WTC11 (cell line): ENCODE measurements around the gene FAM114A2. TPM values are rescaled to one million over a fixed set of nuclear protein-coding genes. Genes with fewer than 3 reads are reported as not detected.

Experiments used
- ATAC-seq: fragments of 200-7000 bp; cut with Tn5 transposase; 2 replicates; pipeline ENCODE4 v1.10.0; 2021; ENCODE audit warnings: mild to moderate bottlenecking, moderate library complexity
- CTCF ChIA-PET: fragments of 300-600 bp; sonication (Branson Sonifier 250); formaldehyde crosslinking; loops from one replicate; lab custom pipeline; 2021; ENCODE audit warnings: antibody characterized with exemption; lab: Charles Lee
- POLR2A ChIA-PET: fragments of 350-600 bp; sonication (Branson Sonifier 250); formaldehyde crosslinking; loops from one replicate; lab custom pipeline; 2021; ENCODE audit warnings: antibody characterized with exemption; lab: Charles Lee
- DNase-seq: peaks from one replicate; pipeline ENCODE4 v3.0.0; 2021; ENCODE audit warnings: low spot score
- H3K27ac Mint-ChIP-seq: 2 replicates; pipeline ENCODE4 v1.8.0; 2021; ENCODE audit warnings: mixed read lengths
- H3K27me3 Mint-ChIP-seq: 2 replicates; pipeline ENCODE4 v1.8.0; 2021; ENCODE audit warnings: low read depth, mild to moderate bottlenecking, moderate library complexity, mixed read lengths
- H3K36me3 Mint-ChIP-seq: 2 replicates; pipeline ENCODE4 v1.8.0; 2021; ENCODE audit warnings: mixed read lengths
- H3K4me1 Mint-ChIP-seq: 2 replicates; pipeline ENCODE4 v1.8.0; 2022; ENCODE audit warnings: mixed read lengths
- H3K4me3 Mint-ChIP-seq: 2 replicates; pipeline ENCODE4 v1.8.0; 2021; ENCODE audit warnings: mild to moderate bottlenecking, moderate library complexity, mixed read lengths
- H3K9me3 Mint-ChIP-seq: 2 replicates; pipeline ENCODE4 v1.8.0; 2021; ENCODE audit warnings: mixed read lengths
- CBFB ChIP-seq: sonication (generic); formaldehyde crosslinking; IDR thresholded peaks from 2 replicates; pipeline ENCODE4 v1.8.1; 2022; ENCODE audit warnings: mild to moderate bottlenecking, low read depth, missing genetic modification reagents
- CREB1 ChIP-seq: sonication (generic); formaldehyde crosslinking; IDR thresholded peaks from 2 replicates; pipeline ENCODE4 v1.8.0; 2023; ENCODE audit warnings: mild to moderate bottlenecking, missing genetic modification reagents
- ETV6 ChIP-seq: sonication (generic); formaldehyde crosslinking; IDR thresholded peaks from 2 replicates; pipeline ENCODE4 v1.8.1; 2022; ENCODE audit warnings: mild to moderate bottlenecking, missing genetic modification reagents
- FOXK1 ChIP-seq: sonication (generic); formaldehyde crosslinking; IDR thresholded peaks from 2 replicates; pipeline ENCODE4 v1.8.0; 2022; ENCODE audit warnings: mild to moderate bottlenecking, moderate library complexity, missing genetic modification reagents
- GABPB1 ChIP-seq: sonication (generic); formaldehyde crosslinking; IDR thresholded peaks from 2 replicates; pipeline ENCODE4 v1.8.1; 2023; ENCODE audit warnings: mild to moderate bottlenecking, missing genetic modification reagents
- JAZF1 ChIP-seq: fragments of 250-450 bp; sonication (Bioruptor Pico); IDR thresholded peaks from 2 replicates; pipeline ENCODE4 v1.9.0; 2021; ENCODE audit warnings: moderate library complexity, mild to moderate bottlenecking, inconsistent platforms
- KAT7 ChIP-seq: sonication (generic); formaldehyde crosslinking; IDR thresholded peaks from 2 replicates; pipeline ENCODE4 v1.8.1; 2023; ENCODE audit warnings: missing genetic modification reagents, mild to moderate bottlenecking, borderline replicate concordance
- NFATC4 ChIP-seq: fragments of 250-450 bp; sonication (Bioruptor Pico); IDR thresholded peaks from 2 replicates; pipeline ENCODE4 v1.9.0; 2021; ENCODE audit warnings: mild to moderate bottlenecking
- NFE2L1 ChIP-seq: sonication (generic); formaldehyde crosslinking; IDR thresholded peaks from 2 replicates; pipeline ENCODE4 v1.8.1; 2023; ENCODE audit warnings: missing genetic modification reagents
- PRRX2 ChIP-seq: fragments of 250-450 bp; sonication (Bioruptor Pico); IDR thresholded peaks from 2 replicates; pipeline ENCODE4 v1.8.0; 2021; ENCODE audit warnings: mild to moderate bottlenecking
- TEAD4 ChIP-seq: sonication (generic); formaldehyde crosslinking; IDR thresholded peaks from 2 replicates; pipeline ENCODE4 v1.8.0; 2022; ENCODE audit warnings: mild to moderate bottlenecking, missing genetic modification reagents
- ZNF317 ChIP-seq: sonication (generic); formaldehyde crosslinking; IDR thresholded peaks from 2 replicates; pipeline ENCODE4 v1.8.1; 2023; ENCODE audit warnings: low read depth, mild to moderate bottlenecking, moderate library complexity, missing genetic modification reagents, borderline replicate concordance
- ZNF423 ChIP-seq: fragments of 250-450 bp; sonication (Bioruptor Pico); IDR thresholded peaks from 2 replicates; pipeline ENCODE4 v2.1.2; 2022; ENCODE audit warnings: mild to moderate bottlenecking, moderate library complexity
- total RNA-seq: library from RNA; stranded (reverse); gene quantifications from 3 replicates; pipeline ENCODE4 v1.2.3, GENCODE V29; 2021
- TF ChIP-seq, protein P1 (sequence below): fragments of 250-450 bp; sonication (Bioruptor Pico); IDR thresholded peaks from 2 replicates; pipeline ENCODE4 v1.9.0; 2021; ENCODE audit warnings: moderate library complexity, mild to moderate bottlenecking, inconsistent platforms, borderline replicate concordance
- TF ChIP-seq, protein P2 (sequence below): sonication (generic); formaldehyde crosslinking; IDR thresholded peaks from 2 replicates; pipeline ENCODE4 v1.8.0; 2022; ENCODE audit warnings: mild to moderate bottlenecking, missing genetic modification reagents
- TF ChIP-seq, protein P3 (sequence below): fragments of 250-450 bp; sonication (Bioruptor Pico); IDR thresholded peaks from 2 replicates; pipeline ENCODE4 v2.1.2; 2022; ENCODE audit warnings: mild to moderate bottlenecking, moderate library complexity
- TF ChIP-seq, protein P4 (sequence below): sonication (generic); formaldehyde crosslinking; IDR thresholded peaks from 2 replicates; pipeline ENCODE4 v1.8.0; 2023; ENCODE audit warnings: missing genetic modification reagents, mild to moderate bottlenecking, borderline replicate concordance
- TF ChIP-seq, protein P5 (sequence below): sonication (generic); formaldehyde crosslinking; IDR thresholded peaks from 2 replicates; pipeline ENCODE4 v1.8.1; 2022; ENCODE audit warnings: mild to moderate bottlenecking, moderate library complexity, missing genetic modification reagents
- TF ChIP-seq, protein P6 (sequence below): fragments of 250-450 bp; sonication (Bioruptor Pico); IDR thresholded peaks from 2 replicates; pipeline ENCODE4 v1.9.0; 2021; ENCODE audit warnings: mild to moderate bottlenecking
- TF ChIP-seq, protein P7 (sequence below): sonication (generic); formaldehyde crosslinking; IDR thresholded peaks from 2 replicates; pipeline ENCODE4 v1.8.0; 2022; ENCODE audit warnings: missing genetic modification reagents

The FAM114A2 gene
- total RNA-seq, 1 experiment from 2014 or later: 10.1 TPM

DNA sequence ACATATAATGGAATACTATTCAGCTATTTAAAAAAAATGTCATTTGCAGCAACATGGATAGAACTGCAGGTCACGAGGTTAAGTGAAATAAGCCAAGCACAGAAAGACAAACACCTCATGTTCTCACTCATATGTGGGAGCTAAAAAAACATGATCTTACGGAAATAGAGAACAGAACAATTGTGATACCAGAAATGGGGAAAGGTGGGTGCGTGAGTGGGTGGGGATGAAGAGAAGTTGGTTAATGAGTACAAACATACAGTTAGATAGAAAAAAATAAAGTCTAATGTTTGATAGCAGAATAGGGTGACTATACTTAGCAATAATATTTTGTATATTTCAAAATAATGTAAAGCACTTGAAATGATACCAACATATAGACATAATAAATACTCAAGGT lies 38.7 kb downstream of the FAM114A2 start:
- no peak for DNase-seq
- Mint-ChIP-seq H3K27me3 (no peaks in the 10 kb centered on the region; the same call in 1 of the 2 replicates), H3K4me1 (peaks cover 7% of the 10 kb centered on the region), H3K9me3 (peaks cover 3% of the 10 kb centered on the region), H3K27ac (no peak overlapping the region), H3K4me3 (no peak overlapping the region), H3K36me3 (peaks cover 3% of the 10 kb centered on the region; the same call in 1 of the 2 replicates)
- ATAC-seq: no peak
- TF ChIP-seq FOXK1: no peak
- no peak for TF ChIP-seq NFATC4
- TF ChIP-seq GABPB1: no peak
- TF ChIP-seq ZNF423 (CRISPR knock-in tag): no peak
- TF ChIP-seq TEAD4 (CRISPR knock-in tag): no peak
- TF ChIP-seq, protein P1, sequence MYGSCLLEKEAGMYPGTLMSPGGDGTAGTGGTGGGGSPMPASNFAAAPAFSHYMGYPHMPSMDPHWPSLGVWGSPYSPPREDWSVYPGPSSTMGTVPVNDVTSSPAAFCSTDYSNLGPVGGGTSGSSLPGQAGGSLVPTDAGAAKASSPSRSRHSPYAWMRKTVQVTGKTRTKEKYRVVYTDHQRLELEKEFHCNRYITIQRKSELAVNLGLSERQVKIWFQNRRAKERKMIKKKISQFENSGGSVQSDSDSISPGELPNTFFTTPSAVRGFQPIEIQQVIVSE (CRISPR knock-in tag): no peak
- no peak for TF ChIP-seq NFE2L1 (CRISPR knock-in tag)
- TF ChIP-seq KAT7 (CRISPR knock-in tag): no peak
- TF ChIP-seq, protein P2, sequence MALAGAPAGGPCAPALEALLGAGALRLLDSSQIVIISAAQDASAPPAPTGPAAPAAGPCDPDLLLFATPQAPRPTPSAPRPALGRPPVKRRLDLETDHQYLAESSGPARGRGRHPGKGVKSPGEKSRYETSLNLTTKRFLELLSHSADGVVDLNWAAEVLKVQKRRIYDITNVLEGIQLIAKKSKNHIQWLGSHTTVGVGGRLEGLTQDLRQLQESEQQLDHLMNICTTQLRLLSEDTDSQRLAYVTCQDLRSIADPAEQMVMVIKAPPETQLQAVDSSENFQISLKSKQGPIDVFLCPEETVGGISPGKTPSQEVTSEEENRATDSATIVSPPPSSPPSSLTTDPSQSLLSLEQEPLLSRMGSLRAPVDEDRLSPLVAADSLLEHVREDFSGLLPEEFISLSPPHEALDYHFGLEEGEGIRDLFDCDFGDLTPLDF (CRISPR knock-in tag): no peak
- TF ChIP-seq, protein P3, sequence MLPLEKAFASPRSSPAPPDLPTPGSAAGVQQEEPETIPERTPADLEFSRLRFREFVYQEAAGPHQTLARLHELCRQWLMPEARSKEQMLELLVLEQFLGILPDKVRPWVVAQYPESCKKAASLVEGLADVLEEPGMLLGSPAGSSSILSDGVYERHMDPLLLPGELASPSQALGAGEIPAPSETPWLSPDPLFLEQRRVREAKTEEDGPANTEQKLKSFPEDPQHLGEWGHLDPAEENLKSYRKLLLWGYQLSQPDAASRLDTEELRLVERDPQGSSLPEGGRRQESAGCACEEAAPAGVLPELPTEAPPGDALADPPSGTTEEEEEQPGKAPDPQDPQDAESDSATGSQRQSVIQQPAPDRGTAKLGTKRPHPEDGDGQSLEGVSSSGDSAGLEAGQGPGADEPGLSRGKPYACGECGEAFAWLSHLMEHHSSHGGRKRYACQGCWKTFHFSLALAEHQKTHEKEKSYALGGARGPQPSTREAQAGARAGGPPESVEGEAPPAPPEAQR: no peak
- no peak for TF ChIP-seq ETV6 (CRISPR knock-in tag)
- TF ChIP-seq, protein P4, sequence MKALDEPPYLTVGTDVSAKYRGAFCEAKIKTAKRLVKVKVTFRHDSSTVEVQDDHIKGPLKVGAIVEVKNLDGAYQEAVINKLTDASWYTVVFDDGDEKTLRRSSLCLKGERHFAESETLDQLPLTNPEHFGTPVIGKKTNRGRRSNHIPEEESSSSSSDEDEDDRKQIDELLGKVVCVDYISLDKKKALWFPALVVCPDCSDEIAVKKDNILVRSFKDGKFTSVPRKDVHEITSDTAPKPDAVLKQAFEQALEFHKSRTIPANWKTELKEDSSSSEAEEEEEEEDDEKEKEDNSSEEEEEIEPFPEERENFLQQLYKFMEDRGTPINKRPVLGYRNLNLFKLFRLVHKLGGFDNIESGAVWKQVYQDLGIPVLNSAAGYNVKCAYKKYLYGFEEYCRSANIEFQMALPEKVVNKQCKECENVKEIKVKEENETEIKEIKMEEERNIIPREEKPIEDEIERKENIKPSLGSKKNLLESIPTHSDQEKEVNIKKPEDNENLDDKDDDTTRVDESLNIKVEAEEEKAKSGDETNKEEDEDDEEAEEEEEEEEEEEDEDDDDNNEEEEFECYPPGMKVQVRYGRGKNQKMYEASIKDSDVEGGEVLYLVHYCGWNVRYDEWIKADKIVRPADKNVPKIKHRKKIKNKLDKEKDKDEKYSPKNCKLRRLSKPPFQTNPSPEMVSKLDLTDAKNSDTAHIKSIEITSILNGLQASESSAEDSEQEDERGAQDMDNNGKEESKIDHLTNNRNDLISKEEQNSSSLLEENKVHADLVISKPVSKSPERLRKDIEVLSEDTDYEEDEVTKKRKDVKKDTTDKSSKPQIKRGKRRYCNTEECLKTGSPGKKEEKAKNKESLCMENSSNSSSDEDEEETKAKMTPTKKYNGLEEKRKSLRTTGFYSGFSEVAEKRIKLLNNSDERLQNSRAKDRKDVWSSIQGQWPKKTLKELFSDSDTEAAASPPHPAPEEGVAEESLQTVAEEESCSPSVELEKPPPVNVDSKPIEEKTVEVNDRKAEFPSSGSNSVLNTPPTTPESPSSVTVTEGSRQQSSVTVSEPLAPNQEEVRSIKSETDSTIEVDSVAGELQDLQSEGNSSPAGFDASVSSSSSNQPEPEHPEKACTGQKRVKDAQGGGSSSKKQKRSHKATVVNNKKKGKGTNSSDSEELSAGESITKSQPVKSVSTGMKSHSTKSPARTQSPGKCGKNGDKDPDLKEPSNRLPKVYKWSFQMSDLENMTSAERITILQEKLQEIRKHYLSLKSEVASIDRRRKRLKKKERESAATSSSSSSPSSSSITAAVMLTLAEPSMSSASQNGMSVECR (CRISPR knock-in tag): no peak
- no peak for TF ChIP-seq CREB1 (CRISPR knock-in tag)
- TF ChIP-seq, protein P5, sequence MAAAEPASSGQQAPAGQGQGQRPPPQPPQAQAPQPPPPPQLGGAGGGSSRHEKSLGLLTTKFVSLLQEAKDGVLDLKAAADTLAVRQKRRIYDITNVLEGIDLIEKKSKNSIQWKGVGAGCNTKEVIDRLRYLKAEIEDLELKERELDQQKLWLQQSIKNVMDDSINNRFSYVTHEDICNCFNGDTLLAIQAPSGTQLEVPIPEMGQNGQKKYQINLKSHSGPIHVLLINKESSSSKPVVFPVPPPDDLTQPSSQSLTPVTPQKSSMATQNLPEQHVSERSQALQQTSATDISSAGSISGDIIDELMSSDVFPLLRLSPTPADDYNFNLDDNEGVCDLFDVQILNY (CRISPR knock-in tag): no peak
- no peak for TF ChIP-seq CBFB (CRISPR knock-in tag)
- TF ChIP-seq, protein P6, sequence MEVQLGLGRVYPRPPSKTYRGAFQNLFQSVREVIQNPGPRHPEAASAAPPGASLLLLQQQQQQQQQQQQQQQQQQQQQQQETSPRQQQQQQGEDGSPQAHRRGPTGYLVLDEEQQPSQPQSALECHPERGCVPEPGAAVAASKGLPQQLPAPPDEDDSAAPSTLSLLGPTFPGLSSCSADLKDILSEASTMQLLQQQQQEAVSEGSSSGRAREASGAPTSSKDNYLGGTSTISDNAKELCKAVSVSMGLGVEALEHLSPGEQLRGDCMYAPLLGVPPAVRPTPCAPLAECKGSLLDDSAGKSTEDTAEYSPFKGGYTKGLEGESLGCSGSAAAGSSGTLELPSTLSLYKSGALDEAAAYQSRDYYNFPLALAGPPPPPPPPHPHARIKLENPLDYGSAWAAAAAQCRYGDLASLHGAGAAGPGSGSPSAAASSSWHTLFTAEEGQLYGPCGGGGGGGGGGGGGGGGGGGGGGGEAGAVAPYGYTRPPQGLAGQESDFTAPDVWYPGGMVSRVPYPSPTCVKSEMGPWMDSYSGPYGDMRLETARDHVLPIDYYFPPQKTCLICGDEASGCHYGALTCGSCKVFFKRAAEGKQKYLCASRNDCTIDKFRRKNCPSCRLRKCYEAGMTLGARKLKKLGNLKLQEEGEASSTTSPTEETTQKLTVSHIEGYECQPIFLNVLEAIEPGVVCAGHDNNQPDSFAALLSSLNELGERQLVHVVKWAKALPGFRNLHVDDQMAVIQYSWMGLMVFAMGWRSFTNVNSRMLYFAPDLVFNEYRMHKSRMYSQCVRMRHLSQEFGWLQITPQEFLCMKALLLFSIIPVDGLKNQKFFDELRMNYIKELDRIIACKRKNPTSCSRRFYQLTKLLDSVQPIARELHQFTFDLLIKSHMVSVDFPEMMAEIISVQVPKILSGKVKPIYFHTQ (CRISPR knock-in tag): no peak
- TF ChIP-seq PRRX2: no peak
- TF ChIP-seq, protein P7, sequence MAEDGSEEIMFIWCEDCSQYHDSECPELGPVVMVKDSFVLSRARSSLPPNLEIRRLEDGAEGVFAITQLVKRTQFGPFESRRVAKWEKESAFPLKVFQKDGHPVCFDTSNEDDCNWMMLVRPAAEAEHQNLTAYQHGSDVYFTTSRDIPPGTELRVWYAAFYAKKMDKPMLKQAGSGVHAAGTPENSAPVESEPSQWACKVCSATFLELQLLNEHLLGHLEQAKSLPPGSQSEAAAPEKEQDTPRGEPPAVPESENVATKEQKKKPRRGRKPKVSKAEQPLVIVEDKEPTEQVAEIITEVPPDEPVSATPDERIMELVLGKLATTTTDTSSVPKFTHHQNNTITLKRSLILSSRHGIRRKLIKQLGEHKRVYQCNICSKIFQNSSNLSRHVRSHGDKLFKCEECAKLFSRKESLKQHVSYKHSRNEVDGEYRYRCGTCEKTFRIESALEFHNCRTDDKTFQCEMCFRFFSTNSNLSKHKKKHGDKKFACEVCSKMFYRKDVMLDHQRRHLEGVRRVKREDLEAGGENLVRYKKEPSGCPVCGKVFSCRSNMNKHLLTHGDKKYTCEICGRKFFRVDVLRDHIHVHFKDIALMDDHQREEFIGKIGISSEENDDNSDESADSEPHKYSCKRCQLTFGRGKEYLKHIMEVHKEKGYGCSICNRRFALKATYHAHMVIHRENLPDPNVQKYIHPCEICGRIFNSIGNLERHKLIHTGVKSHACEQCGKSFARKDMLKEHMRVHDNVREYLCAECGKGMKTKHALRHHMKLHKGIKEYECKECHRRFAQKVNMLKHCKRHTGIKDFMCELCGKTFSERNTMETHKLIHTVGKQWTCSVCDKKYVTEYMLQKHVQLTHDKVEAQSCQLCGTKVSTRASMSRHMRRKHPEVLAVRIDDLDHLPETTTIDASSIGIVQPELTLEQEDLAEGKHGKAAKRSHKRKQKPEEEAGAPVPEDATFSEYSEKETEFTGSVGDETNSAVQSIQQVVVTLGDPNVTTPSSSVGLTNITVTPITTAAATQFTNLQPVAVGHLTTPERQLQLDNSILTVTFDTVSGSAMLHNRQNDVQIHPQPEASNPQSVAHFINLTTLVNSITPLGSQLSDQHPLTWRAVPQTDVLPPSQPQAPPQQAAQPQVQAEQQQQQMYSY (CRISPR knock-in tag): no peak
- TF ChIP-seq JAZF1 (CRISPR knock-in tag): no peak
- no peak for TF ChIP-seq ZNF317
- ChIA-PET CTCF (no interaction called here), POLR2A (no interaction called here)
